ENCODE measurements around the gene NOS2. TPM values are rescaled to one million over a fixed set of nuclear protein-coding genes. Genes with fewer than 3 reads are reported as not detected.
"Not testable (repeated sequence)": the region's sequence is repeated elsewhere in the genome, so short reads cannot be mapped to it uniquely, and the experiment has no call there.

The NOS2 gene
- polyA plus RNA-seq, 1 donor, result 1.3 TPM

DNA sequence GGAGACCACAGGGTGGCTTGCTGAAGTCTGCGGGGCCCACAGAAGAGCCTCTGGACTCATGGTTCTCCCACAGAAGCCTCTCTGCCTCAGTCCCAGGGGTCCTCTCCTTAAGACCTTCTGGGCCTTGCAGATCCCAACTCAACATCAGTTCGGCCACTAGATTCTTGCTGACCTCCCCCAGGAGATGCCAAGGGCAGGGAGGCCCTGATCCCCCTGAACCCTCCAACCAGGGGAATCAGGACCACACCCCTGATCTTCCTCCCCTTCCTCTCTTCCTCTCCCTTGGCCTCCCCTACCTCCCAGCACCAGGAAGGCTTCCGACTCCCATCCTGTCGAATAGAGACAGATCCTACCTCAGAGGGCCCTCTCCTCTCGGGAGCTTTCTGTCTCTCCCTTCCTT lies 53.4 kb downstream of the NOS2 start:
- no peak for DNase-seq
- Histone ChIP-seq H3K9me3 (ENCODE audit: control insufficient read depth, low read depth, low read length) (no peaks in the 10 kb centered on the region), H3K4me1 (ENCODE audit: control insufficient read depth, insufficient read depth, low read length) (no peaks in the 10 kb centered on the region), H3K4me3 (ENCODE audit: low read length) (no peak overlapping the region), H3K27me3 (ENCODE audit: control insufficient read depth, insufficient read depth, low read length) (no peaks in the 10 kb centered on the region), H3K27ac (ENCODE audit: low read length) (no peak overlapping the region), H3K36me3 (ENCODE audit: control insufficient read depth, insufficient read depth, low read length) (no peaks in the 10 kb centered on the region)
- no CpG with 5 or more reads among the region's 5 CpGs for WGBS (ENCODE audit: insufficient coverage, low lambda C conversion rate)

GRCh38 chr17:27746320-27746719 lies 54.0 kb downstream of the NOS2 start:
- H3K9me3 ChIP-seq (ENCODE audit: control insufficient read depth, low read depth, low read length); H3K4me3 ChIP-seq (ENCODE audit: low read length); H3K36me3 ChIP-seq (ENCODE audit: control insufficient read depth, insufficient read depth, low read length); H3K27me3 ChIP-seq (ENCODE audit: control insufficient read depth, insufficient read depth, low read length); H3K27ac ChIP-seq (ENCODE audit: low read length); H3K4me1 ChIP-seq (ENCODE audit: control insufficient read depth, insufficient read depth, low read length); DNase-seq: not testable (repeated sequence)
- WGBS (ENCODE audit: insufficient coverage, low lambda C conversion rate), result no CpG with 5 or more reads among the region's 5 CpGs

DNA sequence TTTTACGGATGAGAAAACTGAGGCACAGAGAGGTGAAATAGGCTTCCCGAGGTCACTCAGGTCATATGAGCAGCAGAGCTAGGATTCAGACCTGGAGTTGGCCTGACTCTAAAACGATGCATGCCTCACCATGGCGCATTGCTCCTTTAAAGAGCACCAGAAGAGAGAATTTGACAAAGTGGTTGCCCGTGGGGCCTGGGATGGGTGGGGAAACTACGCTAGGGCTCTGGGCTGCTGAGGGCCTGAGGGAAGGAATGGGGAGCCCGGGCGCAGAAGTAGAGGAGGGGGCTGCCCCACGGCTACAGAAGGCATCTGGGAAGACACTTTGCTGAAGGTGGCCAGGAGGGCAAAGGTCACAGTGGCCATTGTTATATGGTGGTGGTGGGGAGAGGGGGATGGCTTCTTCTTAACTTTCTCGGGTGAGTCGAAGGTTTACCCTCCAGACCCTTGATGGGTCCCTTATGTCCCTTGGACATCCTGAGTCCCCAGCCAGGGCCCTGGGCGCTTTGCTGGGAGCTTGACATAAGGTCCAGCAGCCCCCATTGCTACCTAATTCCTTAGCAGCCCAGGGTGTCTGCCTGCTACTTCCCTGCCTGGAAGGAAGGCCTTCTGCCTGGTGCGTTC lies 55.0 kb downstream of the NOS2 start:
- H3K36me3 ChIP-seq (ENCODE audit: control insufficient read depth, insufficient read depth, low read length); DNase-seq; H3K27me3 ChIP-seq (ENCODE audit: control insufficient read depth, insufficient read depth, low read length); H3K9me3 ChIP-seq (ENCODE audit: control insufficient read depth, low read depth, low read length); H3K4me3 ChIP-seq (ENCODE audit: low read length); H3K4me1 ChIP-seq (ENCODE audit: control insufficient read depth, insufficient read depth, low read length); H3K27ac ChIP-seq (ENCODE audit: low read length): not testable (repeated sequence)
- WGBS (ENCODE audit: insufficient coverage, low lambda C conversion rate), result no CpG with 5 or more reads among the region's 13 CpGs

- no peak for DNase-seq
- no peaks in the 10 kb centered on the region for H3K36me3 ChIP-seq (ENCODE audit: control insufficient read depth, insufficient read depth, low read length)
- no peak overlapping the region for H3K4me3 ChIP-seq (ENCODE audit: low read length)
- no peaks in the 10 kb centered on the region for H3K27me3 ChIP-seq (ENCODE audit: control insufficient read depth, insufficient read depth, low read length)
- H3K9me3 ChIP-seq (ENCODE audit: control insufficient read depth, low read depth, low read length), result no peaks in the 10 kb centered on the region
- H3K27ac ChIP-seq (ENCODE audit: low read length), result no peak overlapping the region
- 100% methylated on average over 1 of the region's 8 CpGs for WGBS (ENCODE audit: insufficient coverage, low lambda C conversion rate)
- no peaks in the 10 kb centered on the region for H3K4me1 ChIP-seq (ENCODE audit: control insufficient read depth, insufficient read depth, low read length)
These were observed 56.9 kb downstream of the NOS2 start for GRCh38 chr17:27743281-27743885.

- H3K27me3 ChIP-seq (ENCODE audit: control insufficient read depth, insufficient read depth, low read length), result no peaks in the 10 kb centered on the region
- DNase-seq, result no peak
These were observed 58.3 kb downstream of the NOS2 start for GRCh38 chr17:27741971-27742575.

DNA sequence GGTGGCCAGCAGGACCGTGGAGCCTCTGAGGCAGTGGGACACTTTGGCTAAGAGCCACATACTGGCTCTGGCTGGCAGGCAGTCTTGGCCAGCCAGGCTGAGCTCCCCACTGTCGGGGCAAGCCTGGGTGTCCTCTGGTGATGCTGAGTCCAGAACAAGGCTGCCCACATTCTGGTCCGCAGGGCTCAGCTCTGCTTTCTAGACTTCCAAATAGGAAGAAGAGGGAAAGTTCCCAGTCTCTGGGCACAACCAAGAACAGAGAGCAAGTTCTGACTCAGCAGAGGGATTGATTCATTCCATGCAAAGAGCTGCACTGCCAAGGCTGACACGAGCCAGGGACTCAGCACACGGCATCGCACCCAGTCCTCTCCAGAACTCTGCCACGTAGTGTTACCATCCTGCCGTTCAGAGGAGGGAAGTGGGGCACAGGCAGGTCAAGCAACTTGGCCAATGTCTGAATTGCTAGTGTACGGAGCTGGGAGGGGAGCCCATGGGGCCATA lies 58.9 kb downstream of the NOS2 start:
- H3K27me3 ChIP-seq (ENCODE audit: control insufficient read depth, insufficient read depth, low read length), result no peaks in the 10 kb centered on the region
- no peaks in the 10 kb centered on the region for H3K9me3 ChIP-seq (ENCODE audit: control insufficient read depth, low read depth, low read length)
- no CpG with 5 or more reads among the region's 9 CpGs for WGBS (ENCODE audit: insufficient coverage, low lambda C conversion rate)
- DNase-seq, result no peak
- H3K36me3 ChIP-seq (ENCODE audit: control insufficient read depth, insufficient read depth, low read length), result no peaks in the 10 kb centered on the region
- H3K4me1 ChIP-seq (ENCODE audit: control insufficient read depth, insufficient read depth, low read length), result no peaks in the 10 kb centered on the region
- no peak overlapping the region for H3K27ac ChIP-seq (ENCODE audit: low read length)
- no peak overlapping the region for H3K4me3 ChIP-seq (ENCODE audit: low read length)

More at GRCh38 chr17:27741971-27742575, 58.3 kb downstream of the NOS2 start:
- no peak overlapping the region for H3K27ac ChIP-seq (ENCODE audit: low read length)
- H3K36me3 ChIP-seq (ENCODE audit: control insufficient read depth, insufficient read depth, low read length), result no peaks in the 10 kb centered on the region
- no peak overlapping the region for H3K4me3 ChIP-seq (ENCODE audit: low read length)
- no peaks in the 10 kb centered on the region for H3K9me3 ChIP-seq (ENCODE audit: control insufficient read depth, low read depth, low read length)
- H3K4me1 ChIP-seq (ENCODE audit: control insufficient read depth, insufficient read depth, low read length), result no peaks in the 10 kb centered on the region
- no CpG with 5 or more reads among the region's 4 CpGs for WGBS (ENCODE audit: insufficient coverage, low lambda C conversion rate)

DNA sequence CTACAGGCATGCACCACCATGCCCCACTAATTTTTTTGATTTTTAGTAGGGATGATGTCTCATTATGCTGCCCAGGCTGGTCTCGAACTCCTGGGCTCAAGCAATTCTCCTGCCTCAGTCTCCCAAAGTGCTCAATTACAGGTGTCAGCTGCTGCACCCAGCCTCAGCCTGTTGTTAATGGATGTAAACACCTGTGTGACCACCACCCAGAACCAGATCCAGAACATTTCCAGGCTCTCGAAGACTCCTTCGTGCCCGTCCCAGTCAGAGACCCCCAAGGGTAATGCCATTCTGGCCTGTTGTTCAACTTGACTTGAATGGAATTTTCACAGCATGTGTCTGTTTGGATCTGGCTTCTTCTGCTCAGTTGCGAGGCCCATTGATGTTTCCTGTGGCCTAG lies 59.8 kb downstream of the NOS2 start:
- not testable (repeated sequence) for H3K4me1 ChIP-seq (ENCODE audit: control insufficient read depth, insufficient read depth, low read length); H3K9me3 ChIP-seq (ENCODE audit: control insufficient read depth, low read depth, low read length); H3K27me3 ChIP-seq (ENCODE audit: control insufficient read depth, insufficient read depth, low read length); H3K4me3 ChIP-seq (ENCODE audit: low read length); H3K36me3 ChIP-seq (ENCODE audit: control insufficient read depth, insufficient read depth, low read length); DNase-seq; H3K27ac ChIP-seq (ENCODE audit: low read length)
- no CpG with 5 or more reads among the region's 5 CpGs for WGBS (ENCODE audit: insufficient coverage, low lambda C conversion rate)

DNA sequence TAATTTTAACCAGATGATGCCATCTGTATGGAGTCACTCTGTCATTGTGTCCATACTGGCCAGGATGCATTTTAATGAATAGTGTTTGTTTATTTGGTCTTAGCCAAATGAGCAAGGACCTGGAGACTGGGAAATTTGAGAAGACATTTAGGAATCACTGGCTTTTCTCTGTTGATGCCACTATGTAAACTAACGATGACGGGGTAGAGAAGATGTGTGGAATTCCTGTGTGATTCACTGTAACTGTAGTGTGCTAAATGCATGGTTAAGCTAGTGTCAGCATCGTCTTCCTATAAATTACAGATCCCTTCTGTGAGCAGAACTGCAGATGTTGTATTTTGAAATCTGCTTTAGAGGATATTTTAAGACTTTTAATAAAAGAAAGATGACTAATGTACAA lies 66.6 kb downstream of the NOS2 start:
- Histone ChIP-seq H3K4me3 (ENCODE audit: low read length) (no peak overlapping the region), H3K4me1 (ENCODE audit: control insufficient read depth, insufficient read depth, low read length) (no peaks in the 10 kb centered on the region), H3K27ac (ENCODE audit: low read length) (no peak overlapping the region), H3K9me3 (ENCODE audit: control insufficient read depth, low read depth, low read length) (no peaks in the 10 kb centered on the region), H3K36me3 (ENCODE audit: control insufficient read depth, insufficient read depth, low read length) (no peaks in the 10 kb centered on the region), H3K27me3 (ENCODE audit: control insufficient read depth, insufficient read depth, low read length) (peaks cover 2% of the 10 kb centered on the region)
- no peak for DNase-seq
- WGBS (ENCODE audit: insufficient coverage, low lambda C conversion rate), result 53% methylated on average over 2 of the region's 3 CpGs

- H3K9me3 ChIP-seq (ENCODE audit: control insufficient read depth, low read depth, low read length); H3K4me1 ChIP-seq (ENCODE audit: control insufficient read depth, insufficient read depth, low read length); H3K36me3 ChIP-seq (ENCODE audit: control insufficient read depth, insufficient read depth, low read length); H3K27me3 ChIP-seq (ENCODE audit: control insufficient read depth, insufficient read depth, low read length); H3K27ac ChIP-seq (ENCODE audit: low read length); DNase-seq; H3K4me3 ChIP-seq (ENCODE audit: low read length): not testable (repeated sequence)
These were observed 67.6 kb downstream of the NOS2 start for GRCh38 chr17:27732746-27733145.

DNA sequence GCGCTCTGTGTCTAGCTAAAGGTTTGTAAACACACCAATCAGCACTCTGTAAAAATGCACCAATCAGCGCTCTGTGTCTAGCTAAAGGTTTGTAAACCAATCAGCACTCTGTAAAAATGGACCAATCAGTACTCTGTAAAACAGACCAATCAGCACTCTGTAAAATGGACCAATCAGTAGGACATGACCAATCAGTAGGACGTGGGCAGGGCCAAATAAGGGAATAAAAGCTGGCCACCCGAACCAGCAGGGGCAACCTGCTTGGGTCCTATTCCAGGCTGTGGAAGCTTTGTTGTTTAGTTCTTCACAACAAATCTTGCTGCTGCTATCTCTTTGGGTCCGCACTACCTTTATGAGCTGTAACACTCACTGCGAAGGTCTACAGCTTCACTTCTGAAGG lies 74.3 kb downstream of the NOS2 start:
- not testable (repeated sequence) for DNase-seq; H3K9me3 ChIP-seq (ENCODE audit: control insufficient read depth, low read depth, low read length); H3K27me3 ChIP-seq (ENCODE audit: control insufficient read depth, insufficient read depth, low read length); H3K4me1 ChIP-seq (ENCODE audit: control insufficient read depth, insufficient read depth, low read length); H3K27ac ChIP-seq (ENCODE audit: low read length); H3K4me3 ChIP-seq (ENCODE audit: low read length); H3K36me3 ChIP-seq (ENCODE audit: control insufficient read depth, insufficient read depth, low read length)
- WGBS (ENCODE audit: insufficient coverage, low lambda C conversion rate), result no CpG with 5 or more reads among the region's 6 CpGs

- no peaks in the 10 kb centered on the region for H3K36me3 ChIP-seq (ENCODE audit: control insufficient read depth, insufficient read depth, low read length)
- H3K4me1 ChIP-seq (ENCODE audit: control insufficient read depth, insufficient read depth, low read length), result no peaks in the 10 kb centered on the region
- no peak overlapping the region for H3K27ac ChIP-seq (ENCODE audit: low read length)
- no peaks in the 10 kb centered on the region for H3K9me3 ChIP-seq (ENCODE audit: control insufficient read depth, low read depth, low read length)
- no peak for DNase-seq
- no peak overlapping the region for H3K4me3 ChIP-seq (ENCODE audit: low read length)
- no peaks in the 10 kb centered on the region for H3K27me3 ChIP-seq (ENCODE audit: control insufficient read depth, insufficient read depth, low read length)
- 60% methylated on average over 1 of the region's 3 CpGs for WGBS (ENCODE audit: insufficient coverage, low lambda C conversion rate)
These were observed 78.5 kb downstream of the NOS2 start for GRCh38 chr17:27721797-27722196.
